Stimulated activated CD8-positive, alpha-beta memory T cell treated with anti-CD3 and anti-CD28 coated beads, Interleukin-4, amount 100 ng/mL, for 48 hours (primary cell): ENCODE measurements around the gene SHANK1.
A peak's percentile ranks its signal among the peaks of the same experiment; 100 is the strongest.

Source experiments
- DNase-seq: peaks from one replicate; pipeline ENCODE4 v3.0.0-alpha.2; 2020

SHANK1 gene

GRCh38 chr19:50678323-50678722 is 41.3 kb downstream of the SHANK1 start:
- no peak for DNase-seq

GRCh38 chr19:50677636-50678035 is 42.0 kb downstream of the SHANK1 start:
- DNase-seq, result no peak

GRCh38 chr19:50676625-50677197 is 42.9 kb downstream of the SHANK1 start:
- no peak for DNase-seq

- DNase-seq, result no peak
These were observed 46.5 kb downstream of the SHANK1 start for GRCh38 chr19:50673118-50673517.

- DNase-seq, result no peak
These were observed 49.6 kb downstream of the SHANK1 start for GRCh38 chr19:50670102-50670380.

GRCh38 chr19:50669302-50670101 is 50.1 kb downstream of the SHANK1 start:
- peak; percentile 79 for DNase-seq

- DNase-seq, result no peak
These were observed 50.7 kb downstream of the SHANK1 start for GRCh38 chr19:50668879-50669278.

GRCh38 chr19:50668416-50668815 is 51.2 kb downstream of the SHANK1 start:
- no peak for DNase-seq

- no peak for DNase-seq
These were observed 51.8 kb downstream of the SHANK1 start for GRCh38 chr19:50667759-50668231.

GRCh38 chr19:50667177-50667758 is 52.3 kb downstream of the SHANK1 start:
- DNase-seq, result no peak

GRCh38 chr19:50666346-50667176 is 53.0 kb downstream of the SHANK1 start:
- DNase-seq, result no peak

GRCh38 chr19:50664204-50664603 is 55.4 kb downstream of the SHANK1 start:
- DNase-seq, result no peak

- no peak for DNase-seq
These were observed 56.2 kb downstream of the SHANK1 start for GRCh38 chr19:50663482-50663790.

- DNase-seq, result no peak
These were observed 56.7 kb downstream of the SHANK1 start for GRCh38 chr19:50662651-50663481.

- DNase-seq, result no peak
These were observed 57.6 kb downstream of the SHANK1 start for GRCh38 chr19:50661766-50662650.

- no peak for DNase-seq
These were observed 58.6 kb downstream of the SHANK1 start for GRCh38 chr19:50661023-50661422.

GRCh38 chr19:50660088-50660366 is 59.6 kb downstream of the SHANK1 start:
- DNase-seq, result no peak

GRCh38 chr19:50659318-50660087 is 60.1 kb downstream of the SHANK1 start:
- no peak for DNase-seq

GRCh38 chr19:50658441-50659317 is 60.9 kb downstream of the SHANK1 start:
- DNase-seq, result peak; percentile 83
